ENCODE data around the gene FYCO1.

Gene FYCO1

DNA sequence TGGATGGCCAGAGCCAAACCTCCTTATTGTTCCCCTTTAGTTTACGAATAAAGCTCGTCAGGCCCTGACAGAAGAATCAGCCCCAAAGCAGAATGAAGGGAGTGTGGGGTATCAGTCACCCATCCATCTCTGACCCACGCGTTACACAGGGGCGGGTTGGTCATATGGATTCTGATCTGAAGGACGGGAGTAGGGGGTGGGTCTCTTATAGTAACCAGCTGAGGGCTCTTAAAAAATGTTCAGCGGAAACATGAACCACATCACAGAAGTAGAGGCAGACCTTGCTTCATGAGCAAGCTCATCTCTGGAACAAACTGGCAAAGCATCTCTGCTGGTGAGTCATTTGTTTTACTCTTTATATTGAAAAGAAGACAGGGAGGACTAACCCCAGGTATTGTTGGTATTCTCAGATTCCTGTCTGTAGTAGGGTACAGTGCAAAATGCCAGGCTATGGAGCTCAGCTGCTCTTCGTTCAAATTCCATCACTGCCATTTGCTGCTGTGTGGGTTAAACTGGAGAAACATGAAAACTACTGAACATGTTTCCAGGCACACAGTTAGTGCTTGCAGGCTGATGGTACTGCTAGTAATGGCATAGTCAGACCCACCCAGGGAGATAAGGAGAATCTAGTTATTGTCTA is 52.3 kb downstream of the FYCO1 start, which contains the start of gene CXCR6:
TSS of gene CXCR6 (plus strand) at position 258 of the 640 bp plus-strand sequence. CDS start 3,018 bp downstream, outside the sequence.
- Histone ChIP-seq H3K9me3 (ENCODE audit: insufficient read depth, low read length, severe bottlenecking) (no peaks in the 10 kb centered on the region), H2AFZ (ENCODE audit: low read depth, low read length) (no peak within 1 kb of the TSS), H3K36me3 (ENCODE audit: insufficient read depth, low read length) (peaks cover 67% of the 10 kb centered on the region), H3K9ac (ENCODE audit: low read depth, low read length) (peak within 1 kb of the TSS; percentile 11), H3K4me3 (ENCODE audit: low read depth in 1 of 2, low read length in 2 of 2) (no peak within 1 kb of the TSS; a peak in 1 of 4 replicates), H3K4me2 (ENCODE audit: insufficient read depth, low read length) (peak within 1 kb of the TSS; percentile 2; the same call in 1 of the 2 replicates), H3K79me2 (ENCODE audit: insufficient read depth, low read length) (peaks cover 15% of the 10 kb centered on the region), H3K27ac (ENCODE audit: low read length) (peak within 1 kb of the TSS; percentile 73), H3K4me1 (ENCODE audit: insufficient read depth, low read length) (peaks cover 85% of the 10 kb centered on the region), H3K27me3 (ENCODE audit: insufficient read depth, low read length, poor library complexity) (no peaks in the 10 kb centered on the region), H4K20me1 (ENCODE audit: insufficient read depth, low read length) (0 out of 2 replicates have a peak, but pooled peaks cover 4% of the 10 kb centered on the region)
- peak; percentile 78 for ATAC-seq (ENCODE audit: insufficient read depth, low read depth)
- no peak for TF ChIP-seq EZH2 (IDR thresholded peaks at IDR 0.05; ENCODE audit: borderline replicate concordance, low read depth, low read length, severe bottlenecking)
- TF ChIP-seq, protein P1, sequence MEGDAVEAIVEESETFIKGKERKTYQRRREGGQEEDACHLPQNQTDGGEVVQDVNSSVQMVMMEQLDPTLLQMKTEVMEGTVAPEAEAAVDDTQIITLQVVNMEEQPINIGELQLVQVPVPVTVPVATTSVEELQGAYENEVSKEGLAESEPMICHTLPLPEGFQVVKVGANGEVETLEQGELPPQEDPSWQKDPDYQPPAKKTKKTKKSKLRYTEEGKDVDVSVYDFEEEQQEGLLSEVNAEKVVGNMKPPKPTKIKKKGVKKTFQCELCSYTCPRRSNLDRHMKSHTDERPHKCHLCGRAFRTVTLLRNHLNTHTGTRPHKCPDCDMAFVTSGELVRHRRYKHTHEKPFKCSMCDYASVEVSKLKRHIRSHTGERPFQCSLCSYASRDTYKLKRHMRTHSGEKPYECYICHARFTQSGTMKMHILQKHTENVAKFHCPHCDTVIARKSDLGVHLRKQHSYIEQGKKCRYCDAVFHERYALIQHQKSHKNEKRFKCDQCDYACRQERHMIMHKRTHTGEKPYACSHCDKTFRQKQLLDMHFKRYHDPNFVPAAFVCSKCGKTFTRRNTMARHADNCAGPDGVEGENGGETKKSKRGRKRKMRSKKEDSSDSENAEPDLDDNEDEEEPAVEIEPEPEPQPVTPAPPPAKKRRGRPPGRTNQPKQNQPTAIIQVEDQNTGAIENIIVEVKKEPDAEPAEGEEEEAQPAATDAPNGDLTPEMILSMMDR (IDR thresholded peaks at IDR 0.05; ENCODE audit: borderline replicate concordance, extremely low read depth, low read length, poor library complexity, severe bottlenecking) = no peak
- peak; percentile 71 for DNase-seq

DNA sequence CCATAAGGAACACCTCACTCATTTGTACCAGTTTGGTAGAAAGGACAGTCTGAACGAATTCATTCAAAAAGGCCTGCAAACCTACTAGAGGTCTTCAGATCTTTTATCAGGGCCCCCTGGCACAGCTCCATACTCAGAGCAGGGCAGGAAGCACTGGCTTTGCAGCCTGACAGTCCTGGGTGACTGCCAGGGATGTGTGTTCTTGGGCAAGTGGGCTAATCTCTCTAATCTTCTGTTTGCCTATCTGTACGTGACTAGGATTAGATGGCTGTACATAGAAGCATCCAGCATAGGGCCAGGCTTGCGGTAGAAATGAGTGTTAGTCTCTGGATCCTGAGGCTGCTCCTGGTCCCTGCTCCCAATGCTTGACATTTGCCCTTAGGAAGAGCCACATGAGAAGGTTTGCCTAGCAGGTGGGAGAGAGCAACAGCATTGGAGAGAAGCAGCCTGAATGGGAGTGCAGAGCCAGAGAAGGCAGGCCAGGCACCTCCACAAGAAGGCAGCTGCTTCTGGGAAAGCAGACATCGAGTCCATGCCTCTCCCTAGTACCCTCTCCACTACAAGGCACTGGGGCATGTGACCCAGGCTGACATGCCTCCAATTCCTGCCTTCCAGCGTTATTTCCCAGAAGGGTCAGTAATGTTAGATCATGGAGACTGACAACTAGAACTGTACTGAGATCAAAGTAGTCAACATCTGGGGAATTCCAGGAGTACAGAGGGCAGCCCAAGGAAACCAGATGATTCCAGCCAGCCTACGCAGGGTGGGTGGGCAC is 53.4 kb downstream of the FYCO1 start:
- 0 out of 2 replicates have a peak, but pooled peaks cover 4% of the 10 kb centered on the region for H4K20me1 ChIP-seq (ENCODE audit: insufficient read depth, low read length)
- DNase-seq = peak; percentile 84
- peaks cover 67% of the 10 kb centered on the region for H3K36me3 ChIP-seq (ENCODE audit: insufficient read depth, low read length)
- peak overlapping the region; percentile 2; the same call in 1 of the 2 replicates for H3K4me2 ChIP-seq (ENCODE audit: insufficient read depth, low read length)
- peak overlapping the region; percentile 11 for H3K9ac ChIP-seq (ENCODE audit: low read depth, low read length)
- TF ChIP-seq, protein P1 (IDR thresholded peaks at IDR 0.05; ENCODE audit: borderline replicate concordance, extremely low read depth, low read length, poor library complexity, severe bottlenecking) = no peak
- no peak for TF ChIP-seq EZH2 (IDR thresholded peaks at IDR 0.05; ENCODE audit: borderline replicate concordance, low read depth, low read length, severe bottlenecking)
- H3K4me3 ChIP-seq (ENCODE audit: low read depth in 1 of 2, low read length in 2 of 2) = no peak overlapping the region; a peak in 1 of 4 replicates
- no peaks in the 10 kb centered on the region for H3K27me3 ChIP-seq (ENCODE audit: insufficient read depth, low read length, poor library complexity)
- peak overlapping the region; percentile 73 for H3K27ac ChIP-seq (ENCODE audit: low read length)
- peak; percentile 60 for ATAC-seq (ENCODE audit: insufficient read depth, low read depth)
- peaks cover 25% of the 10 kb centered on the region for H3K79me2 ChIP-seq (ENCODE audit: insufficient read depth, low read length)
- H3K4me1 ChIP-seq (ENCODE audit: insufficient read depth, low read length) = peaks cover 84% of the 10 kb centered on the region
- no peak overlapping the region for H2AFZ ChIP-seq (ENCODE audit: low read depth, low read length)
- no peaks in the 10 kb centered on the region for H3K9me3 ChIP-seq (ENCODE audit: insufficient read depth, low read length, severe bottlenecking)

DNA sequence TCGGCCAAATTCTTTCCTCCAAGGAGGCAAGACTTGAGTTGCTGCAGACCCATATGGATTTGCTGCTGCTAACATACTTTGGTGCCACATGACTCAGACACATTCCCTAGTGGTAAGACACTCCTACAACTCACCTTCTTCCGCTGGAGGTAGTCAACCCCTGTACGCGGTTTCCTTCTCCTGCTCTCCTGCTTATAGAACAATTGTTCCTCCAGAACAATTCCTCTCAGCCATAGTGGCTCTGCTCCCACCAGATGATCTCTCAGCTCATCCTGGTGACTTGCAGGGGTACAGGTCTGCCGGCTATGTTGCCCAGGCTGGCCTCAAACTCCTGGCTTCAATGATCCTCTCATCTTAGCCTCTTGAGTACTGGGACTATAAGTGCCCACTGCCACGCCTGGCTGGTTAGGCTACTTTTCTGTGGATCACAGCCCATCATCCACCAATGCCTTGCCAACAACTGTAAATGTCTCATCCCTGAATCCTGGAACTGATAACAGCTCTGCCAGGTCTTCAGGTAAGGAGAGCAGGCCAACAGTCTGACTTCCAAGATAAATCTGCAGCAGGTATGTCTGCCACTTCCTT is 54.8 kb downstream of the FYCO1 start:
- DNase-seq (no peak), ATAC-seq (ENCODE audit: insufficient read depth, low read depth) (no peak)
- Histone ChIP-seq H3K4me2 (ENCODE audit: insufficient read depth, low read length) (no peak overlapping the region), H3K36me3 (ENCODE audit: insufficient read depth, low read length) (peaks cover 67% of the 10 kb centered on the region), H2AFZ (ENCODE audit: low read depth, low read length) (no peak overlapping the region), H3K27me3 (ENCODE audit: insufficient read depth, low read length, poor library complexity) (no peaks in the 10 kb centered on the region), H3K9me3 (ENCODE audit: insufficient read depth, low read length, severe bottlenecking) (no peaks in the 10 kb centered on the region), H3K4me3 (ENCODE audit: low read depth in 1 of 2, low read length in 2 of 2) (no peak overlapping the region), H4K20me1 (ENCODE audit: insufficient read depth, low read length) (0 out of 2 replicates have a peak, but pooled peaks cover 7% of the 10 kb centered on the region), H3K4me1 (ENCODE audit: insufficient read depth, low read length) (peaks cover 70% of the 10 kb centered on the region), H3K79me2 (ENCODE audit: insufficient read depth, low read length) (peaks cover 33% of the 10 kb centered on the region), H3K27ac (ENCODE audit: low read length) (peak overlapping the region; percentile 73), H3K9ac (ENCODE audit: low read depth, low read length) (no peak overlapping the region)
- TF ChIP-seq EZH2 (IDR thresholded peaks at IDR 0.05; ENCODE audit: borderline replicate concordance, low read depth, low read length, severe bottlenecking) = no peak

Data from DND-41 (cell line).